ENCODE measurements around the gene ICAM1.
A peak's percentile ranks its signal among the peaks of the same experiment; 100 is the strongest.
"Not testable (repeated sequence)": the region's sequence is repeated elsewhere in the genome, so short reads cannot be mapped to it uniquely, and the experiment has no call there.

The ICAM1 gene

GRCh38 chr19:10277795-10278589 is 7.1 kb downstream of the ICAM1 start:
- no peak for DNase-seq (ENCODE audit: low read depth, low spot score)

DNA sequence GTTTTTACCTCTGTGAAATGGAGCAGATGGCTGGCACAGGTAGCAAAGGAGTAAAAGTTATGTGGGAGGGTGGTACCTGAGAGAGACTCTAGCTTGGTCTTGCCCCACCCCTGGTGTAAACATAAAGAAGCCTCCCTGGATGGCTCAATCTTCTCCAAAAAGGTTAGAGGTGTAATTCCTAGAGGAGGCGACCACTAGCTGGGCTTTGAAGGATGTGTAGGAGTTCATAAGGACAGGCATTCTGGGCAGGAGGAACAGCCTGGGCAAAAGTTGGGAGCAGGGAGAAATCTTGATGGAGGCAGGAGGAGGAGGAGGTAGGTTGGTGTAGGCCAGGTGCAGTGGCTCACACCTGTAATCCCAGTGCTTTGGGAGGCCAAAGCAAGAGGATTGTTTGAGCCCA is 8.0 kb downstream of the ICAM1 start:
- no peak for DNase-seq (ENCODE audit: low read depth, low spot score)

GRCh38 chr19:10279737-10280442 is 9.0 kb downstream of the ICAM1 start:
- DNase-seq (ENCODE audit: low read depth, low spot score), result no peak

GRCh38 chr19:10282043-10282442 is 11.1 kb downstream of the ICAM1 start:
- DNase-seq (ENCODE audit: low read depth, low spot score), result not testable (repeated sequence)

- no peak for DNase-seq (ENCODE audit: low read depth, low spot score)
Measured at GRCh38 chr19:10283301-10284064, 12.6 kb downstream of the ICAM1 start.

DNA sequence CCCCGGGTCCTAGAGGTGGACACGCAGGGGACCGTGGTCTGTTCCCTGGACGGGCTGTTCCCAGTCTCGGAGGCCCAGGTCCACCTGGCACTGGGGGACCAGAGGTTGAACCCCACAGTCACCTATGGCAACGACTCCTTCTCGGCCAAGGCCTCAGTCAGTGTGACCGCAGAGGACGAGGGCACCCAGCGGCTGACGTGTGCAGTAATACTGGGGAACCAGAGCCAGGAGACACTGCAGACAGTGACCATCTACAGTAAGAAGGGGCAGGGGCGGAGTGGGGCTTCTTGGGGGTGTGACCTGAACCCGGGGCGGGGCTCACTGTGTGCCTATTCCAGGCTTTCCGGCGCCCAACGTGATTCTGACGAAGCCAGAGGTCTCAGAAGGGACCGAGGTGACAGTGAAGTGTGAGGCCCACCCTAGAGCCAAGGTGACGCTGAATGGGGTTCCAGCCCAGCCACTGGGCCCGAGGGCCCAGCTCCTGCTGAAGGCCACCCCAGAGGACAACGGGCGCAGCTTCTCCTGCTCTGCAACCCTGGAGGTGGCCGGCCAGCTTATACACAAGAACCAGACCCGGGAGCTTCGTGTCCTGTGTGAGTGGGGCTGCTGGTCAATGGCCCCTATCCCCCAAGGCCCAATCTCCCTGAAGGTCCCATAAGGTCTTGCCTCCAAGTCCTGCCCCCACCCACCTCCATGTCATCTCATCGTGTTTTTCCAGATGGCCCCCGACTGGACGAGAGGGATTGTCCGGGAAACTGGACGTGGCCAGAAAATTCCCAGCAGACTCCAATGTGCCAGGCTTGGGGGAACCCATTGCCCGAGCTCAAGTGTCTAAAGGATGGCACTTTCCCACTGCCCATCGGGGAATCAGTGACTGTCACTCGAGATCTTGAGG is 13.4 kb downstream of the ICAM1 start:
- DNase-seq (ENCODE audit: low read depth, low spot score), result no peak

DNA sequence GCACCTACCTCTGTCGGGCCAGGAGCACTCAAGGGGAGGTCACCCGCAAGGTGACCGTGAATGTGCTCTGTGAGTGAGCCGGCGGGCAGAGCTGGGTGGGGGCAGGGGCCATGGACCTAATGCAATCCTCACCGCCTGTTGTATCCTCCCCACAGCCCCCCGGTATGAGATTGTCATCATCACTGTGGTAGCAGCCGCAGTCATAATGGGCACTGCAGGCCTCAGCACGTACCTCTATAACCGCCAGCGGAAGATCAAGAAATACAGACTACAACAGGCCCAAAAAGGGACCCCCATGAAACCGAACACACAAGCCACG is 14.0 kb downstream of the ICAM1 start:
- no peak for DNase-seq (ENCODE audit: low read depth, low spot score)

DNA sequence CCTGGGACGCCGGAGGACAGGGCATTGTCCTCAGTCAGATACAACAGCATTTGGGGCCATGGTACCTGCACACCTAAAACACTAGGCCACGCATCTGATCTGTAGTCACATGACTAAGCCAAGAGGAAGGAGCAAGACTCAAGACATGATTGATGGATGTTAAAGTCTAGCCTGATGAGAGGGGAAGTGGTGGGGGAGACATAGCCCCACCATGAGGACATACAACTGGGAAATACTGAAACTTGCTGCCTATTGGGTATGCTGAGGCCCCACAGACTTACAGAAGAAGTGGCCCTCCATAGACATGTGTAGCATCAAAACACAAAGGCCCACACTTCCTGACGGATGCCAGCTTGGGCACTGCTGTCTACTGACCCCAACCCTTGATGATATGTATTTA is 14.5 kb downstream of the ICAM1 start:
- DNase-seq (ENCODE audit: low read depth, low spot score), result no peak

DNA sequence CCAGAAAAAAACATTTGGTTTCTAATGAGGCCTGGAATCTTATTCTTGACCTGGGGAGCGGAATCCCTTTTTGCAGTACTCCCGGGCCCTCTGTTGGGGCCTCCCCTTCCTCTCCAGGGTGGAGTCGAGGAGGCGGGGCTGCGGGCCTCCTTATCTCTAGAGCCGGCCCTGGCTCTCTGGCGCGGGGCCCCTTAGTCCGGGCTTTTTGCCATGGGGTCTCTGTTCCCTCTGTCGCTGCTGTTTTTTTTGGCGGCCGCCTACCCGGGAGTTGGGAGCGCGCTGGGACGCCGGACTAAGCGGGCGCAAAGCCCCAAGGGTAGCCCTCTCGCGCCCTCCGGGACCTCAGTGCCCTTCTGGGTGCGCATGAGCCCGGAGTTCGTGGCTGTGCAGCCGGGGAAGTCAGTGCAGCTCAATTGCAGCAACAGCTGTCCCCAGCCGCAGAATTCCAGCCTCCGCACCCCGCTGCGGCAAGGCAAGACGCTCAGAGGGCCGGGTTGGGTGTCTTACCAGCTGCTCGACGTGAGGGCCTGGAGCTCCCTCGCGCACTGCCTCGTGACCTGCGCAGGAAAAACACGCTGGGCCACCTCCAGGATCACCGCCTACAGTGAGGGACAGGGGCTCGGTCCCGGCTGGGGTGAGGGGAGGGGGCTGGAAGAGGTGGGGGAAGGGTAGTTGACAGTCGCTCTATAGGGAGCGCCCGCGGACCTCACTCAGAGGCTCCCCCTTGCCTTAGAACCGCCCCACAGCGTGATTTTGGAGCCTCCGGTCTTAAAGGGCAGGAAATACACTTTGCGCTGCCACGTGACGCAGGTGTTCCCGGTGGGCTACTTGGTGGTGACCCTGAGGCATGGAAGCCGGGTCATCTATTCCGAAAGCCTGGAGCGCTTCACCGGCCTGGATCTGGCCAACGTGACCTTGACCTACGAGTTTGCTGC is 16.1 kb downstream of the ICAM1 start, which contains the start of gene ICAM4:
Gene ICAM4 (plus strand): TSS at position 153 of the 935 bp plus-strand sequence. CDS start 58 bp downstream, at position 211.
- DNase-seq (ENCODE audit: low read depth, low spot score), result peak; percentile 69

DNA sequence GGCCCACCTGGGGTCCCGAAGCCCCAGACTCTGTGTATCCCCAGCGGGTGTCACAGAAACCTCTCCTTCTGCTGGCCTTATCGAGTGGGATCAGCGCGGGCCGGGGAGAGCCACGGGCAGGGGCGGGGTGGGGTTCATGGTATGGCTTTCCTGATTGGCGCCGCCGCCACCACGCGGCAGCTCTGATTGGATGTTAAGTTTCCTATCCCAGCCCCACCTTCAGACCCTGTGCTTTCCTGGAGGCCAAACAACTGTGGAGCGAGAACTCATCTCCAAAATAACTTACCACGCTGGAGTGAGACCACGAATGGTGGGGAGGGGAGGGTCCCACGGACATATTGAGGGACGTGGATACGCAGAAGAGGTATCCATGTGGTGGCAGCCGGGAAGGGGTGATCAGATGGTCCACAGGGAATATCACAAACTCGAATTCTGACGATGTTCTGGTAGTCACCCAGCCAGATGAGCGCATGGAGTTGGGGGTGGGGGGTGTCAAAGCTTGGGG is 17.8 kb downstream of the ICAM1 start:
- peak; percentile 49 for DNase-seq (ENCODE audit: low read depth, low spot score)

- DNase-seq (ENCODE audit: low read depth, low spot score), result peak; percentile 34
Measured at GRCh38 chr19:10289167-10289835, 18.4 kb downstream of the ICAM1 start.

DNA sequence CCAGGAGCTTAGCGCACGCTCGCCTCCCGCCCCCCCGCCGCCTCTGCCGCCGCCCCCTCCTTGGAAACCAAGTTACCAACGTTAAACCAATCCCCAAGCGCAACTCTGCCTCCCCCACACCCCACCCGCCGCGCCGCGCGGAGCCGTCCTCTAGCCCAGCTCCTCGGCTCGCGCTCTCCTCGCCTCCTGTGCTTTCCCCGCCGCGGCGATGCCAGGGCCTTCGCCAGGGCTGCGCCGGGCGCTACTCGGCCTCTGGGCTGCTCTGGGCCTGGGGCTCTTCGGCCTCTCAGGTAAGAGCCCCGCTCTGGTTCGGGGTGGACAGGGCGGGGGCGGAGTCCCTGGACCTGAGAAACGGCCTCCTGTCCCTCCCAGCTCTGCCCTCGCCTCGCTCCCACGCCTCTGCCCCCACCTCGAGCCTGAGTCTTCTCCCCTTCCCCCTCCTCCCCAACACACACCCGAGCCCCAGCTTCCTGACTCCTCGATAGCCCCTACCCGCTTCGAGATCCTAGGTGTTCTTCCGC is 19.0 kb downstream of the ICAM1 start, which contains the start of gene ICAM5:
Gene ICAM5 (plus strand): TSS at position 117 of the 521 bp plus-strand sequence. CDS start 92 bp downstream, at position 209.
- peak; percentile 43 for DNase-seq (ENCODE audit: low read depth, low spot score)

- DNase-seq (ENCODE audit: low read depth, low spot score), result no peak
Measured at GRCh38 chr19:10290357-10290875, 19.5 kb downstream of the ICAM1 start.

- peak; percentile 46 for DNase-seq (ENCODE audit: low read depth, low spot score)
Measured at GRCh38 chr19:10290876-10291553, 20.1 kb downstream of the ICAM1 start.

DNA sequence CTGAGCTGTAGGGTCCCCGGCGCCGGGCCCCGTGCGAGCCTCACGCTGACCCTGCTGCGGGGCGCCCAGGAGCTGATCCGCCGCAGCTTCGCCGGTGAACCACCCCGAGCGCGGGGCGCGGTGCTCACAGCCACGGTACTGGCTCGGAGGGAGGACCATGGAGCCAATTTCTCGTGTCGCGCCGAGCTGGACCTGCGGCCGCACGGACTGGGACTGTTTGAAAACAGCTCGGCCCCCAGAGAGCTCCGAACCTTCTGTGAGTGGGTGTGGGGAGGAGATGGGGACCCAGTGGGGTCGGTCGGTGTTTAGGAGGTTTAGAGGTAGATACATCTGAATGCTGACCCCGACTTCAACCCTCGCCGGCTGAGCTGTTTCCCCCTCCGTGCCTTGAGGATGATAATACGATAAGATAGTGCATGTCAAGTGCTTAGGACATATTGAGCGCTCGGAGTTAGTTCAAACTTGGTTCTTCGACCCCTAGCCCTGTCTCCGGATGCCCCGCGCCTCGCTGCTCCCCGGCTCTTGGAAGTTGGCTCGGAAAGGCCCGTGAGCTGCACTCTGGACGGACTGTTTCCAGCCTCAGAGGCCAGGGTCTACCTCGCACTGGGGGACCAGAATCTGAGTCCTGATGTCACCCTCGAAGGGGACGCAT is 20.8 kb downstream of the ICAM1 start:
- no peak for DNase-seq (ENCODE audit: low read depth, low spot score)

DNA sequence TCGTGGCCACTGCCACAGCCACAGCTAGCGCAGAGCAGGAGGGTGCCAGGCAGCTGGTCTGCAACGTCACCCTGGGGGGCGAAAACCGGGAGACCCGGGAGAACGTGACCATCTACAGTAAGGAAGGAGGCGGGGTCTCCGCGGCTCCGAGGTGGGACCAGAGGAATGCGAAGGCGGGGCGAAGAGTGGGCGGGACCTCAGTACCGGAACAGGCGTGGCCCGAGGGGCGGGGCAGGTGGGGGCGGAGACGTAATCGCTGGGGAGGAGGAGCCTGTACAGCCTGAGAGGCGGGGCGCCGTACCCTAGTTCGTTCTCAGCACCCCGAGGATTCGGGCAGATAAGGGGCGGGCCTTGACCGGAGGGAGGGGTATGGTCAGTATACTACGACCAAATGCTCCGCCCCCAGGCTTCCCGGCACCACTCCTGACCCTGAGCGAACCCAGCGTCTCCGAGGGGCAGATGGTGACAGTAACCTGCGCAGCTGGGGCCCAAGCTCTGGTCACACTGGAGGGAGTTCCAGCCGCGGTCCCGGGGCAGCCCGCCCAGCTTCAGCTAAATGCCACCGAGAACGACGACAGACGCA is 21.4 kb downstream of the ICAM1 start:
- DNase-seq (ENCODE audit: low read depth, low spot score), result peak; percentile 75

Measured in astrocyte of the hippocampus (primary cell).